Islet of Langerhans (tissue), 1 donor: ENCODE data around the gene SMARCE1.

Experiments
- FAIRE-seq: peaks from one replicate; lab custom pipeline; 2011; peaks lifted over from hg19 to GRCh38; lab: Jason Lieb, UNC

Gene SMARCE1

DNA sequence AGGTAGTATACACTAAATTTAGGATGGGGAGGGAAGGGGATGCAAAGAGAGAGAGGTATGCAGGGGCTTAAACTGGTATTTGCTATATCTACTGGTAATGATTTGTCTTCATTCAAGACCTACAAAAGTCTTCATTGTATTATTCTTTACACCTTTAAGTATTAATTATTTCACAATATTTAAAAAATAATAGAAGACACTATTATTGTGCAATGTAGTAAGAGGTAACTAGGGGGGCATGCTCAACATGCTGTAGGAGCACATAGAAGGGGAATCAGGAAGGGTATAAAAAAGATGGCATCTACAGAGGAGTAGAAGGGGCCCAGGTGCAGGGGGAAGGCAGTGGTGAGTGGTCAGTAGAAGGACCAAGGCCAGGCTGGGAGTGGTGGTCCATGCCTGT is 67.5 kb downstream of the SMARCE1 start:
- FAIRE-seq = no peak

GRCh38 chr17:40579471-40579870 is 68.1 kb downstream of the SMARCE1 start:
- FAIRE-seq = no peak

DNA sequence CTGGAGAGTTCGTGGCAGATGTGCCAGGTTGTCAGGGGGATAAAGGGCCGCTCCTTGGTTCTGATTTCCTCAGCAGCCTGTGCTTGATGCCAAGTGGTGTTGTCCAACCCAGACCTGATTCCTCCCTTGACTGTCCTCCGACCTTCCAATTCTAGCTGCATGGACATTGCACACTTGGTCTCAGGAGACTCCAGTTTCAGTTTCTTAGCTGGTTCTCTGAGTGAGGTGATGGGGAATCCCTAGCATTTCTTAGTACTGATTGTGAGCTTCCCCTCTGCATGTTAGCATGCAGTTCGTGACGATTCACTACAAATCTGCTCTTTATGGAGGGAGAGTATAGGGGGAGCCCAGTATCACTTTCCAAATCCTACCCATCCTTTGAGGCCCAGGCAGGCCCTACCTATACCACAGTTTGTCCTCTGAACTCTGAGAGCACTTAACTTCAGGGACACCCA is 70.0 kb downstream of the SMARCE1 start:
- no peak for FAIRE-seq

- FAIRE-seq = no peak
These were observed 71.4 kb downstream of the SMARCE1 start for GRCh38 chr17:40576113-40576740.
